ENCODE data around the gene MBD2. TPM values are rescaled to one million over a fixed set of nuclear protein-coding genes. Genes with fewer than 3 reads are reported as not detected.

MBD2 gene
- polyA plus RNA-seq, 1 donor (not counting 4 experiments of a cell fraction or from before 2014, with no cell fraction given) = 212 TPM

DNA sequence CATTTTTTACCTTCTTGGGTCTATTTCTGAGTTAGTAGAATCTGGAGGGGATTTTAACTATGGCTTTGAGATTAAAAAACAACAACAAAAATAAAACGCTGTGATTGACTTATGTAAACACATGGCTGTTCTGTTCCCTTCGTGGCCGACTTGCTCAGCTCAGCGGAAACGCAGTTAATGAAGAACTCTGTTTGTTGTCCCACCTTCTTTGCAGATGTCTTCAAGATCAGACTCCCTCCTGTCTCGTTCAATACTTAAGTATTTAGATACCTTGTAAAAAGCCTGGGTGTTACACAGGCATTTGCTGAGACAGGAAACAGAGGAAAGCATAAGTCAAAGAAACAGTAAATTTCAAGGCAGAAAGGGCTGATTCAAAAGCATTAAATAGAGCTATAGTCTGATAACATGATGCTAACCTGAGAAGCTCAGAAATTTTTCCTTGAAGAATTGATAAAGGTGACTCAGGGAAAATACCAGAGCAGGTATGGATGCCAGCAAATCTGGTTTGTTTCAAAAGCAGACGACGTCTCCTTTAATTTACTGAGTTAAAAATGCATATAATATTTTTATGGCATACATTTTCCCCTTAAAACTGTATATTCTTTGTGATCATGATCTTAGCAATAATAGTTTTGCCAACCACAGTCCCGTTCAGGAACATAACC, 23.2 kb upstream of the MBD2 start:
- Histone ChIP-seq H3K27me3 (ENCODE audit: control insufficient read depth, extremely low read depth, insufficient read depth, low read length) (no peaks in the 10 kb centered on the region), H3K79me2 (ENCODE audit: control insufficient read depth, insufficient read depth, low read length) (no peaks in the 10 kb centered on the region), H3K4me1 (ENCODE audit: control insufficient read depth, extremely low read depth, insufficient read depth, low read length) (peaks cover 18% of the 10 kb centered on the region), H3K36me3 (ENCODE audit: control insufficient read depth in 2 of 2, extremely low read depth in 1 of 2, insufficient read depth in 2 of 2, low read length in 2 of 2) (no peaks in the 10 kb centered on the region), H4K20me1 (ENCODE audit: control insufficient read depth, extremely low read depth, insufficient read depth, low read length) (no peaks in the 10 kb centered on the region), H3K9ac (ENCODE audit: control insufficient read depth, extremely low read depth, insufficient read depth, low read length) (peak overlapping the region; percentile 67), H3K9me3 (ENCODE audit: control insufficient read depth, low read depth, low read length) (no peaks in the 10 kb centered on the region), H3K4me2 (ENCODE audit: control insufficient read depth, extremely low read depth, insufficient read depth, low read depth, low read length) (peak overlapping the region; percentile 95), H2AFZ (ENCODE audit: control insufficient read depth, low read length) (peak overlapping the region; percentile 93), H3K9me1 (ENCODE audit: control insufficient read depth, extremely low read depth, insufficient read depth, low read length) (no peaks in the 10 kb centered on the region), H3K4me3 (ENCODE audit: control insufficient read depth in 2 of 3, extremely low read depth in 1 of 3, insufficient read depth in 2 of 3, low read depth in 1 of 3, low read length in 3 of 3) (peak overlapping the region in 2 of 3 experiments; percentile 16 to 44), H3K27ac (ENCODE audit: control insufficient read depth, insufficient read depth, low read length) (peak overlapping the region; percentile 90)
- FAIRE-seq (no peak), DNase-seq (ENCODE audit: low read depth, low spot score) (no peak)
- TF ChIP-seq, protein P1, sequence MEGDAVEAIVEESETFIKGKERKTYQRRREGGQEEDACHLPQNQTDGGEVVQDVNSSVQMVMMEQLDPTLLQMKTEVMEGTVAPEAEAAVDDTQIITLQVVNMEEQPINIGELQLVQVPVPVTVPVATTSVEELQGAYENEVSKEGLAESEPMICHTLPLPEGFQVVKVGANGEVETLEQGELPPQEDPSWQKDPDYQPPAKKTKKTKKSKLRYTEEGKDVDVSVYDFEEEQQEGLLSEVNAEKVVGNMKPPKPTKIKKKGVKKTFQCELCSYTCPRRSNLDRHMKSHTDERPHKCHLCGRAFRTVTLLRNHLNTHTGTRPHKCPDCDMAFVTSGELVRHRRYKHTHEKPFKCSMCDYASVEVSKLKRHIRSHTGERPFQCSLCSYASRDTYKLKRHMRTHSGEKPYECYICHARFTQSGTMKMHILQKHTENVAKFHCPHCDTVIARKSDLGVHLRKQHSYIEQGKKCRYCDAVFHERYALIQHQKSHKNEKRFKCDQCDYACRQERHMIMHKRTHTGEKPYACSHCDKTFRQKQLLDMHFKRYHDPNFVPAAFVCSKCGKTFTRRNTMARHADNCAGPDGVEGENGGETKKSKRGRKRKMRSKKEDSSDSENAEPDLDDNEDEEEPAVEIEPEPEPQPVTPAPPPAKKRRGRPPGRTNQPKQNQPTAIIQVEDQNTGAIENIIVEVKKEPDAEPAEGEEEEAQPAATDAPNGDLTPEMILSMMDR (optimal IDR thresholded peaks at IDR 0.05 in 1 of 3, IDR thresholded peaks at IDR 0.05 in 1 of 3, conservative IDR thresholded peaks at IDR 0.05 in 1 of 3; ENCODE audit: extremely low read depth in 1 of 3, insufficient read depth in 2 of 3, low read length in 3 of 3) = no peak
- no peak for TF ChIP-seq EZH2 (IDR thresholded peaks at IDR 0.05; ENCODE audit: low read length)
- dilution Hi-C loops (cut with MboI; ENCODE audit: extremely low pct_ligation_motif_present, low sequenced_read_pairs) = no loop called here

DNA sequence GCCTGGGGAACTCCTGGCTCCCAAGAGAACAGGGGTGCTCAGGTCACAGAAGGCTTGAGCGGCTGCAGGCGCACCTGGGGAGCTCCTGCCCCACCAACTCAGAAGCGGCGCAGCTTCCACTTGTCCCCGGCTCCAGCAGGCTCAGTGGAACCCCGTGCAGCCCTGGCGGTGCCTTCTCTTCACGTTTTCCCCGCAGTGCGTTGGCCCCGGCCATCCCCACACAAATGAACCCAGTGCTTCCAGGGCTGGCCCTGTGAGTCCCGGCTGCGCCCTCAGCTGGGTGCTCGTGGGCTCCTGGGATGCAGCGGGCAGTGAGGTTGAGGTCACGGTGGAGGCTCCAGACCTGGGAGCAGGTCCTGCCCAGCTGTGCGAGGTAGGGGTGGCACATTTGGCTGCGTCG, 17.9 kb upstream of the MBD2 start:
- FAIRE-seq (no peak), DNase-seq (ENCODE audit: low read depth, low spot score) (no peak)
- no peak overlapping the region for H3K9ac ChIP-seq (ENCODE audit: control insufficient read depth, extremely low read depth, insufficient read depth, low read length)
- no peaks in the 10 kb centered on the region for H3K36me3 ChIP-seq (ENCODE audit: control insufficient read depth in 2 of 2, extremely low read depth in 1 of 2, insufficient read depth in 2 of 2, low read length in 2 of 2)
- no peak overlapping the region for H2AFZ ChIP-seq (ENCODE audit: control insufficient read depth, low read length)
- no peak overlapping the region for H3K4me2 ChIP-seq (ENCODE audit: control insufficient read depth, extremely low read depth, insufficient read depth, low read depth, low read length)
- no peaks in the 10 kb centered on the region for H3K9me1 ChIP-seq (ENCODE audit: control insufficient read depth, extremely low read depth, insufficient read depth, low read length)
- no peaks in the 10 kb centered on the region for H3K27me3 ChIP-seq (ENCODE audit: control insufficient read depth, extremely low read depth, insufficient read depth, low read length)
- peaks cover 10% of the 10 kb centered on the region for H3K4me1 ChIP-seq (ENCODE audit: control insufficient read depth, extremely low read depth, insufficient read depth, low read length)
- TF ChIP-seq, protein P1 (optimal IDR thresholded peaks at IDR 0.05 in 1 of 3, IDR thresholded peaks at IDR 0.05 in 1 of 3, conservative IDR thresholded peaks at IDR 0.05 in 1 of 3; ENCODE audit: extremely low read depth in 1 of 3, insufficient read depth in 2 of 3, low read length in 3 of 3) = no peak
- no peak for TF ChIP-seq EZH2 (IDR thresholded peaks at IDR 0.05; ENCODE audit: low read length)
- H3K79me2 ChIP-seq (ENCODE audit: control insufficient read depth, insufficient read depth, low read length) = no peaks in the 10 kb centered on the region
- no peaks in the 10 kb centered on the region for H3K9me3 ChIP-seq (ENCODE audit: control insufficient read depth, low read depth, low read length)
- no peaks in the 10 kb centered on the region for H4K20me1 ChIP-seq (ENCODE audit: control insufficient read depth, extremely low read depth, insufficient read depth, low read length)
- no peak overlapping the region for H3K27ac ChIP-seq (ENCODE audit: control insufficient read depth, insufficient read depth, low read length)
- dilution Hi-C loops (cut with MboI; ENCODE audit: extremely low pct_ligation_motif_present, low sequenced_read_pairs) = no loop called here
- no peak overlapping the region for H3K4me3 ChIP-seq (ENCODE audit: control insufficient read depth in 2 of 3, extremely low read depth in 1 of 3, insufficient read depth in 2 of 3, low read depth in 1 of 3, low read length in 3 of 3)

Measured in keratinocyte (primary cell).